IMR-90 (cell line): ENCODE data around the gene GMEB2. TPM values are rescaled to one million over a fixed set of nuclear protein-coding genes. Genes with fewer than 3 reads are reported as not detected.

Experiments used
- ATAC-seq: fragments of 200-7000 bp; cut with Tn5 transposase; 2 replicates; pipeline ENCODE4 v1.9.1; 2020; ENCODE audit warnings: low read depth, mild to moderate bottlenecking, moderate library complexity
- BruUV-seq: library from RNA; stranded (reverse); fragments of 400-500 nt; replicated peaks from 2 replicates; lab custom pipeline; 2021; lab: Mats Ljungman, UMichigan
- CTCF ChIA-PET: fragments of 300-600 bp; formaldehyde crosslinking; extraction: SDS; loops from one replicate; lab custom pipeline; 2021; ENCODE audit warnings: antibody characterized with exemption; lab: Yijun Ruan, JAX
- POLR2A ChIA-PET: fragments of 300-600 bp; sonication (Branson Sonifier 250); formaldehyde crosslinking; loops from one replicate; lab custom pipeline; 2022; ENCODE audit warnings: antibody characterized with exemption; ENCODE audit not compliant: unreplicated experiment; lab: Charles Lee
- DNase-seq: peaks from one replicate; pipeline ENCODE4 v3.0.0; 2013
- H2AFZ ChIP-seq: replicated peaks from 2 replicates; pipeline ENCODE3; 2013; ENCODE audit warnings: low read length, mild to moderate bottlenecking; ENCODE audit not compliant: poor library complexity
- H2AK5ac ChIP-seq: 2 replicates; pipeline ENCODE4 v1.6.1; 2013; ENCODE audit warnings: low read depth, low read length, inconsistent platforms
- H2AK9ac ChIP-seq: replicated peaks from 2 replicates; pipeline ENCODE3; 2013; ENCODE audit warnings: mild to moderate bottlenecking, low read depth, low read length, moderate library complexity; ENCODE audit not compliant: poor library complexity
- H2BK120ac ChIP-seq: 2 replicates; pipeline ENCODE4 v1.6.1; 2013; ENCODE audit warnings: low read depth, low read length, inconsistent platforms
- H2BK15ac ChIP-seq: 3 replicates; pipeline ENCODE4 v1.6.1; 2013; ENCODE audit warnings: low read depth, low read length, inconsistent platforms
- H2BK20ac ChIP-seq: 2 replicates; pipeline ENCODE4 v1.6.1; 2013; ENCODE audit warnings: low read depth, mild to moderate bottlenecking, inconsistent platforms, low read length, moderate library complexity
- H2BK5ac ChIP-seq: 2 replicates; pipeline ENCODE4 v1.6.1; 2013; ENCODE audit warnings: mild to moderate bottlenecking, low read depth, low read length, inconsistent platforms; ENCODE audit not compliant: poor library complexity, severe bottlenecking
- H3K14ac ChIP-seq: replicated peaks from 2 replicates; pipeline ENCODE4 v1.6.1; 2013; ENCODE audit warnings: low read depth, low read length, inconsistent platforms
- H3K18ac ChIP-seq: 2 replicates; pipeline ENCODE4 v1.6.1; 2013; ENCODE audit warnings: low read depth, low read length, control low read depth
- H3K23ac ChIP-seq: 2 replicates; pipeline ENCODE4 v1.6.1; 2013; ENCODE audit warnings: low read depth, low read length, inconsistent platforms
- H3K27ac ChIP-seq: 2 replicates; pipeline ENCODE4 v1.5.1; 2013; ENCODE audit warnings: mild to moderate bottlenecking, control low read depth, low read length; ENCODE audit not compliant: insufficient read depth
- H3K27me3 ChIP-seq: 2 replicates; pipeline ENCODE4 v1.6.1; 2013; ENCODE audit warnings: low read length; ENCODE audit not compliant: control insufficient read depth, insufficient read depth
- H3K36me3 ChIP-seq: 2 replicates; pipeline ENCODE4 v1.6.1; 2013; ENCODE audit warnings: low read length, mixed read lengths; ENCODE audit not compliant: control insufficient read depth, insufficient read depth
- H3K4ac ChIP-seq: 2 replicates; pipeline ENCODE4 v1.6.1; 2013; ENCODE audit warnings: low read depth, low read length, inconsistent platforms
- H3K4me1 ChIP-seq: 2 replicates; pipeline ENCODE4 v1.6.1; 2013; ENCODE audit warnings: low read length, mixed read lengths; ENCODE audit not compliant: control insufficient read depth, insufficient read depth
- H3K4me2 ChIP-seq: 2 replicates; pipeline ENCODE4 v1.6.1; 2013; ENCODE audit warnings: low read depth, mild to moderate bottlenecking, control low read depth, low read length, moderate library complexity
- H3K4me3 ChIP-seq: 2 replicates; pipeline ENCODE4 v1.5.1; 2013; ENCODE audit warnings: low read depth, mild to moderate bottlenecking, control low read depth, low read length, moderate library complexity; ENCODE audit not compliant: insufficient read depth
- H3K56ac ChIP-seq: 2 replicates; pipeline ENCODE4 v1.6.1; 2013; ENCODE audit warnings: low read length, inconsistent platforms; ENCODE audit not compliant: insufficient read depth; ENCODE audit errors: extremely low read depth
- H3K79me1 ChIP-seq, 2 experiments: 2 replicates each; pipeline ENCODE4 v1.6.1; 2013; ENCODE audit warnings: low read length in 2 of 2, inconsistent platforms in 1 of 2, low read depth in 1 of 2
- H3K9ac ChIP-seq: 2 replicates; pipeline ENCODE4 v1.6.1; 2013; ENCODE audit warnings: low read depth, low read length, control low read depth
- H3K9me1 ChIP-seq: 2 replicates; pipeline ENCODE4 v1.6.1; 2013; ENCODE audit warnings: low read length, inconsistent platforms; ENCODE audit not compliant: insufficient read depth
- H3K9me3 ChIP-seq: 2 replicates; pipeline ENCODE4 v1.6.1; 2013; ENCODE audit warnings: low read length; ENCODE audit not compliant: control insufficient read depth, insufficient read depth
- H4K20me1 ChIP-seq: 2 replicates; pipeline ENCODE4 v1.6.1; 2013; ENCODE audit warnings: low read length, inconsistent platforms; ENCODE audit not compliant: insufficient read depth
- H4K5ac ChIP-seq: 2 replicates; pipeline ENCODE4 v1.6.1; 2013; ENCODE audit warnings: mild to moderate bottlenecking, low read depth, low read length, control low read depth
- H4K8ac ChIP-seq, 2 experiments: 2 replicates each; pipeline ENCODE4 v1.6.1; 2013; ENCODE audit warnings: low read depth in 2 of 2, low read length in 2 of 2, control low read depth in 1 of 2, inconsistent platforms in 1 of 2
- H4K91ac ChIP-seq: 2 replicates; pipeline ENCODE4 v1.6.1; 2013; ENCODE audit warnings: low read depth, low read length, inconsistent platforms; ENCODE audit not compliant: insufficient read depth
- BHLHE40 ChIP-seq: fragments of 150-350 bp; IDR thresholded peaks from 2 replicates; pipeline ENCODE4 v1.6.1; 2016; ENCODE audit warnings: mild to moderate bottlenecking, low read depth, low read length
- CEBPB ChIP-seq: IDR thresholded peaks from 2 replicates; pipeline ENCODE4 v1.6.1; 2012; ENCODE audit warnings: low read depth, low read length, improper control_type of control experiment
- CHD1 ChIP-seq: IDR thresholded peaks from 2 replicates; pipeline ENCODE4 v1.6.1; 2012; ENCODE audit warnings: low read depth, low read length, improper control_type of control experiment
- FOS ChIP-seq: fragments of 150-350 bp; IDR thresholded peaks from 2 replicates; pipeline ENCODE4 v1.6.1; 2016; ENCODE audit warnings: low read depth, low read length
- MAFK ChIP-seq: IDR thresholded peaks from 2 replicates; pipeline ENCODE4 v1.6.1; 2012; ENCODE audit warnings: low read depth, low read length, improper control_type of control experiment
- MAZ ChIP-seq: IDR thresholded peaks from 2 replicates; pipeline ENCODE4 v1.6.1; 2012; ENCODE audit warnings: low read depth, mild to moderate bottlenecking, low read length, improper control_type of control experiment, moderate library complexity, borderline replicate concordance
- MXI1 ChIP-seq: IDR thresholded peaks from 2 replicates; pipeline ENCODE4 v1.6.1; 2012; ENCODE audit warnings: low read depth, mild to moderate bottlenecking, low read length, moderate library complexity, borderline replicate concordance
- NFE2L2 ChIP-seq: fragments of 150-350 bp; IDR thresholded peaks from 2 replicates; pipeline ENCODE4 v1.6.1; 2016; ENCODE audit warnings: low read depth, mild to moderate bottlenecking, low read length
- POLR2A ChIP-seq: IDR thresholded peaks from 2 replicates; pipeline ENCODE4 v1.6.1; 2012; ENCODE audit warnings: mild to moderate bottlenecking, low read depth, low read length
- RAD21 ChIP-seq: IDR thresholded peaks from 2 replicates; pipeline ENCODE4 v1.6.1; 2012; ENCODE audit warnings: low read length, improper control_type of control experiment
- RCOR1 ChIP-seq: IDR thresholded peaks from 2 replicates; pipeline ENCODE4 v1.6.1; 2012; ENCODE audit warnings: mild to moderate bottlenecking, low read length, improper control_type of control experiment; ENCODE audit not compliant: insufficient replicate concordance
- RFX5 ChIP-seq: IDR thresholded peaks from 2 replicates; pipeline ENCODE4 v1.8.0; 2012; ENCODE audit warnings: low read depth, mild to moderate bottlenecking, low read length, moderate library complexity
- SMC3 ChIP-seq: fragments of 150-350 bp; IDR thresholded peaks from 2 replicates; pipeline ENCODE4 v1.6.1; 2016; ENCODE audit warnings: low read depth, mild to moderate bottlenecking, antibody characterized with exemption, low read length, moderate library complexity
- WGBS, 2 experiments: methylation state at CpG; one replicate each; pipeline versions ENCODE4 v1.1.5 to v1.1.7; 2013; ENCODE audit warnings: missing lambda C conversion rate in 2 of 2; ENCODE audit not compliant: insufficient read length in 1 of 2; ENCODE audit errors: extremely low coverage in 2 of 2; 5-methylcytosine and 5-hydroxymethylcytosine counted together
- dilution Hi-C: fragments of 300-500 bp; cut with HindIII; formaldehyde crosslinking; loops from one replicate; pipeline ENCODE4 v1.14.3; 2018; ENCODE audit warnings: low sequenced_read_pairs; ENCODE audit not compliant: unreplicated experiment
- in situ Hi-C: fragments of 300-500 bp; cut with MboI; formaldehyde crosslinking; loops from 3 replicates; pipeline ENCODE4 v1.14.3; 2019; ENCODE audit warnings: low sequenced_read_pairs, inconsistent platforms, mixed read lengths
- intact Hi-C: fragments of 100-400 bp; cut with micrococcal nuclease; formaldehyde crosslinking; loops from 2 replicates; pipeline ENCODE4 v1.10.0; 2022
- polyA plus RNA-seq, 3 experiments: library from polyadenylated mRNA; depleted of rRNA; stranded (reverse); fragments of >200 nt; gene quantifications; 2 replicates each; pipeline ENCODE4 v1.2.3, GENCODE V29; 2012; ENCODE audit warnings: low replicate concordance in 1 of 3
- total RNA-seq: library from RNA; depleted of rRNA; stranded (reverse); fragments of >200 nt; gene quantifications from 2 replicates; pipeline ENCODE4 v1.2.3, GENCODE V29; 2012
- TF ChIP-seq, protein P1 (sequence below): fragments of 150-350 bp; IDR thresholded peaks from 2 replicates; pipeline ENCODE4 v1.6.1; 2016; ENCODE audit warnings: low read depth, mild to moderate bottlenecking, low read length, moderate library complexity, borderline replicate concordance
- TF ChIP-seq, protein P2 (sequence below): conservative IDR thresholded peaks from 2 replicates; pipeline ENCODE4 v1.5.1; 2012; ENCODE audit warnings: mild to moderate bottlenecking, low read depth, low read length, improper control_type of control experiment

GMEB2 gene
- total and polyA plus RNA-seq, 2 of the 4 experiments (the other 2 are of a cell fraction), result 5.0 to 10.0 TPM

DNA sequence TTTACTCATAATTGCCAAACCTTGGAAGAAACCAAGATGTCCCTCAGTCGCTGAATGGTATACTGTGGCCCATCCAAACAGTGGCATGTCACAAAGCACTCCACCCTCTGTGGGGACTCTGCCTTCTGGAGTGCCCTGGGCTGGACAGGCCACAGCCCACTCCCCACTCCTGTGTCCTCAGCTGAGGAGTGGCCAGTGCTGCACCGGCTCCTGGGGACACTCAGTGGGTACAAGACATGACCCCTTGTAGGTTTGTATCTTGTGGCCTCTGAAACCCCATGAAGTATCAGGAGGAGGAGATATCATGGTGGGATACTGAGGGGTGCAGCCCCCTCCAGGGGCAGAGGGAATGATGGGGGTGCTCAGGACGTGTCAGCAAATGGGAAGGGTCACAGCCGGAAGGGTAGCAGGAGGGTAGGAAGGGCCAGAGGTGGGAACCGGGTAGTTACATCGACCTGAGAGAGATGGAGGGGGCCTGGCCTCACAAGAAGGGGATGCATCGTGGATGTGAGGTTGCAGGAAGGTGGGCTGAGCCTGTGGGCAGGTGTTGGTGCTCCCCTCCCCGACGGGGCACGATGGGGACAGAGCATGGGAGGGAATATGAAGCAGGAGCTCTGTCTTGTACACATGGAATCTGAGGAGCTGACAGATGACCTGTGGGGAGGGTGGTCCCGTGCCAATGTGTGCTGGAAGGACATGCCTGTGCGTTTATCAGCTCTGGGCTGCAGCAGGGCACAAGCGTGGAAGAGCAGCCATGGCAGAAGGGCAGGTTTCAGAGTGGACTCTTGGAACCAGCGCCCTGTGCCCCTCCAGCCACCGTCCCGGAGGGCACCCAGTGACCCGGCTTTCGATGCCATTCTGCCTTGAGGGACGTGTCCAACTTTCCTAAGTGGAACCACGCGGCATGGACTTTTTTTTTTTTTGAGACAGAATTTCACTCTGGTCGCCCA, 41.0 kb downstream of the GMEB2 start:
- Histone ChIP-seq H3K79me1 (peaks cover 0 to under 1% of the 10 kb centered on the region in 2 experiments; a peak in 1 of 4 replicates), H3K9ac (no peak overlapping the region), H3K27me3 (no peaks in the 10 kb centered on the region), H2AK9ac (no peak overlapping the region), H2AK5ac (no peak overlapping the region), H2BK5ac (no peak overlapping the region), H4K5ac (no peak overlapping the region), H3K9me1 (peaks cover 2% of the 10 kb centered on the region; the same call in 1 of the 2 replicates), H3K27ac (no peak overlapping the region), H3K36me3 (peaks cover 21% of the 10 kb centered on the region), H4K8ac (no peak overlapping the region), H3K4me2 (no peak overlapping the region), H2AFZ (no peak overlapping the region), H4K91ac (no peak overlapping the region), H3K23ac (no peak overlapping the region), H3K56ac (no peak overlapping the region), H3K14ac (no peak overlapping the region), H3K9me3 (no peaks in the 10 kb centered on the region), H4K20me1 (no peaks in the 10 kb centered on the region; the same call in none of the 2 replicates), H3K18ac (no peak overlapping the region), H2BK15ac (no peak overlapping the region), H3K4me1 (no peaks in the 10 kb centered on the region), H3K4me3 (no peak overlapping the region), H2BK20ac (no peak overlapping the region), H3K4ac (no peak overlapping the region), H2BK120ac (no peak overlapping the region)
- CTCF ChIA-PET, result no interaction called here
- no TSS peak for BruUV-seq
- no peak for ATAC-seq
- dilution Hi-C loops (no loop called here), intact Hi-C loops (no loop called here), in situ Hi-C loops (no loop called here)
- no peak for DNase-seq
- POLR2A ChIA-PET, result no interaction called here
- 94% methylated on average over 6 of the region's 22 CpGs; no CpG with 5 or more reads in 1 of the 2 experiments for WGBS, 2 experiments
- TF ChIP-seq NFE2L2 (no peak), SMC3 (no peak), RFX5 (no peak), CEBPB (no peak), MAFK (no peak), RCOR1 (no peak), POLR2A (no peak), FOS (no peak), MXI1 (no peak), CHD1 (no peak), BHLHE40 (no peak), RAD21 (no peak), MAZ (no peak)
- TF ChIP-seq, protein P1, sequence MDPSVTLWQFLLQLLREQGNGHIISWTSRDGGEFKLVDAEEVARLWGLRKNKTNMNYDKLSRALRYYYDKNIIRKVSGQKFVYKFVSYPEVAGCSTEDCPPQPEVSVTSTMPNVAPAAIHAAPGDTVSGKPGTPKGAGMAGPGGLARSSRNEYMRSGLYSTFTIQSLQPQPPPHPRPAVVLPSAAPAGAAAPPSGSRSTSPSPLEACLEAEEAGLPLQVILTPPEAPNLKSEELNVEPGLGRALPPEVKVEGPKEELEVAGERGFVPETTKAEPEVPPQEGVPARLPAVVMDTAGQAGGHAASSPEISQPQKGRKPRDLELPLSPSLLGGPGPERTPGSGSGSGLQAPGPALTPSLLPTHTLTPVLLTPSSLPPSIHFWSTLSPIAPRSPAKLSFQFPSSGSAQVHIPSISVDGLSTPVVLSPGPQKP, result no peak
- TF ChIP-seq, protein P2, sequence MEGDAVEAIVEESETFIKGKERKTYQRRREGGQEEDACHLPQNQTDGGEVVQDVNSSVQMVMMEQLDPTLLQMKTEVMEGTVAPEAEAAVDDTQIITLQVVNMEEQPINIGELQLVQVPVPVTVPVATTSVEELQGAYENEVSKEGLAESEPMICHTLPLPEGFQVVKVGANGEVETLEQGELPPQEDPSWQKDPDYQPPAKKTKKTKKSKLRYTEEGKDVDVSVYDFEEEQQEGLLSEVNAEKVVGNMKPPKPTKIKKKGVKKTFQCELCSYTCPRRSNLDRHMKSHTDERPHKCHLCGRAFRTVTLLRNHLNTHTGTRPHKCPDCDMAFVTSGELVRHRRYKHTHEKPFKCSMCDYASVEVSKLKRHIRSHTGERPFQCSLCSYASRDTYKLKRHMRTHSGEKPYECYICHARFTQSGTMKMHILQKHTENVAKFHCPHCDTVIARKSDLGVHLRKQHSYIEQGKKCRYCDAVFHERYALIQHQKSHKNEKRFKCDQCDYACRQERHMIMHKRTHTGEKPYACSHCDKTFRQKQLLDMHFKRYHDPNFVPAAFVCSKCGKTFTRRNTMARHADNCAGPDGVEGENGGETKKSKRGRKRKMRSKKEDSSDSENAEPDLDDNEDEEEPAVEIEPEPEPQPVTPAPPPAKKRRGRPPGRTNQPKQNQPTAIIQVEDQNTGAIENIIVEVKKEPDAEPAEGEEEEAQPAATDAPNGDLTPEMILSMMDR, result no peak
